Ramos (cell line): ENCODE measurements around the gene CCDC71L.
"Not testable (repeated sequence)": the region's sequence is repeated elsewhere in the genome, so short reads cannot be mapped to it uniquely, and the experiment has no call there.

ENCODE experiments used
- in situ Hi-C: fragments of 300-500 bp; cut with MboI; formaldehyde crosslinking; loops from one replicate; pipeline ENCODE4 v1.14.3; 2022; ENCODE audit warnings: low sequenced_read_pairs; ENCODE audit not compliant: unreplicated experiment

The CCDC71L gene

GRCh38 chr7:106660862-106661720, at the start of gene CCDC71L:
TSS of gene CCDC71L (minus strand) at chr7:106661158. CDS start at chr7:106660896, 262 bp downstream.
- in situ Hi-C loops, result no loop called here

- in situ Hi-C loops, result not testable (repeated sequence)
Observed at GRCh38 chr7:106709604-106710003, 48.6 kb upstream of the CCDC71L start.

DNA sequence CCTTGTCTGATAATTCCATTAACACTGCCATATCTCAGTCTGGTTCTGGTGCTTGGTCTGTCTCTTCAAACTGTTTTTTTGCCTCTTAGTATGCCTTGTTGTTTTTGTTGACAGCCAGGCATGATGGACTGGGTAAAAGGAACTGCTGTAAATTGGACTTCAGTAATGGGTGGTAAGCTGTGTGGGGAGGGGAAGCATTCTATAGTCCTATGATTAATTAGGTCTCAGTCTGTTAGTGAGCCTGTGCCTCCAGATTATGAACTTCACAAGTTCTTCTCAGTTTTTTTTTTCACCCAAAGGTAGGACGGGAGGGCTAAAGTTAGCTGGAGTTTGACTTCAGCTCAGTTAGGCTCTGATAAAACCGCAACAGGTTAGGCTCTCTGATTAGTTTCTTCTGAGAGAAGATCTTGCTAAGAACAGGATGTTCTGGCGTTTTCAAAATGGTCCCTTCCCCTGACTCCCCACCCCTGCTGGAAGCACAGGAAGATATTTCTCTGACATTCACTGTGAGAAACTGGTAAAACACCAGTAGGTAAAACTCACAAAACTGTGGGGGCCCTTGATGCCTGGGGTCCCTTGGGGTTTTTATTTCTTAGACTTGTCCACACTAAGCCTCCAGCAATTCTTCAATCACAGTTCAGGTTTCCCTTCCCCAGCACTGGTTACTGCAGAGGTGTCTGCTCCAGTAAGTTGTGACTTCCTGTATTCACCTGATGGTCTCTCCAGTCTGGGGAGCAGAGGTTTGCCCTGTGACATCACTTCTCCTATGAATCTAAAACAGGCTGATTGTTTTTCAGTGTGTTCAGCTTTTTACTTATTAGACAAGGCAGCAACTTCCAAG, 43.3 kb upstream of the CCDC71L start:
- in situ Hi-C loops, result no loop called here

- in situ Hi-C loops, result no loop called here
Observed at GRCh38 chr7:106693677-106694353, 32.9 kb upstream of the CCDC71L start.

- in situ Hi-C loops, result no loop called here
Observed at GRCh38 chr7:106692450-106693051, 31.6 kb upstream of the CCDC71L start.

- in situ Hi-C loops, result not testable (repeated sequence)
Observed at GRCh38 chr7:106688161-106688560, 27.2 kb upstream of the CCDC71L start.

DNA sequence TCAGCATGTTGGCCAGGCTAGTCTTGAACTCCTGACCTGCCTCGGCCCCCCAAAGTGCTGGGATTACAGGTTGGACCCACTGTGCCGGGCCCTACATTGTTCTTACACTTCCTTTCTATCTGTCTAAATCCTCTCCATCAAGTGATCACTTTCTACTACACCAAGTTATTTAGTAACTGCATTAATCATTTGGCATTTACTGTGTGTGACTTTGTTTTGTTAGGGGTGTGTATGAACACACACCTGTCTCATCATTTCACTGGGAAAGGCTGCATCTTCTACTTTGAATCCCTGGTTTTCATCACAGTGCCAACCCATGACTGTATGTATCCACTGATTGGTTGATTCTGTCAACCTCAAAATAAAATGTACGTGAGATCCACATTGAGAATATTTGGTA, 23.0 kb upstream of the CCDC71L start:
- in situ Hi-C loops, result no loop called here

DNA sequence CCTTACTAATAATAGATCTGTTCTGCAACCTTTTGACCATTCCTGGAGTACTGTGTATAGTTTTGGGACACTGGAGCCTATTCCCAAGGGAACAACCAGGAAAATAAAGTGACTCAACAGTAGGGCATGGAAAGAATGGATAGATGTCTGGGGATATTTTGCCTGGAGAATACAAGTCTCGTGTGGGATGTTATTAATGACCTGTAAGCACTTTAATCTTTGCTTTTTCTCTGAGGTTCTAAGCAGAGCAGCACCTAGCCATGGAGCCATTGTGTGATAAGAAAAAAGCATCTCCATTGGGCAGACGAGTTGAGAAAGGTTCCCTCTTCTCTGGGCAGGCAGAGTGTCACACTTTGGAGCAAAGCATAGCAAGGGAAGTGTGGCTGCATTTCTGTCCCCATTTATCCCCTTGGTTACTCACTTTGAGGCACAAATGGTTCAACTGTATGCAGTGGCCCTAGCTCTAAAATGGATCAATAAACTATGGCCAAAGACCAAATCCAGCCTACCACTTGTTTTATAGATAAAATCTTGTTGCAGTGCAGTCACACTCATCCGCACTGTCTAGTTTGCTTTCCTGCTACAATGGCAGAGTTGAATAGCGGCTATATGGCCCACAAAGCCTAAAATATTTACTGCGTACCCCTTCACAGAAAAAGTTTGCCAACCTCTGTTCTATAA, 21.0 kb upstream of the CCDC71L start:
- in situ Hi-C loops, result no loop called here

- in situ Hi-C loops, result no loop called here
Observed at GRCh38 chr7:106679153-106679931, 18.4 kb upstream of the CCDC71L start.

- in situ Hi-C loops, result no loop called here
Observed at GRCh38 chr7:106678795-106679152, 17.8 kb upstream of the CCDC71L start.

GRCh38 chr7:106676506-106676905, 15.5 kb upstream of the CCDC71L start:
- in situ Hi-C loops, result not testable (repeated sequence)

DNA sequence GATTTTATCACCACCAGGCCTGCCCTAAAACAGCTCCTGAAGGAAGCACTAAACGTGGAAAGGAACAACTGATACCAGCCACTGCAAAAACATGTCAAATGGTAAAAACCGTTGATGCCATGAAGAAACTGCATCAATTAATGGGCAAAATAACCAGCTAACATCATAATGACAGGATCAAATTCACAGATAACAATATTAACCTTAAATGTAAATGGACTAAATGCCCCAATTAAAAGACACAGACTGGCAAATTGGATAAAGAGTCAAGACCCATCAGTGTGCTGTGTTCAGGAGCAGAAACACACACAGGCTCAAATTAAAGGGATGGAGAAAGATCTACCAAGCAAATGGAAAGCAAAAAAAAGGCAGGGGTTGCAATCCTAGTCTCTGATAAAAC, 12.7 kb upstream of the CCDC71L start:
- in situ Hi-C loops, result not testable (repeated sequence)

- in situ Hi-C loops, result not testable (repeated sequence)
Observed at GRCh38 chr7:106671930-106672329, 11.0 kb upstream of the CCDC71L start.

- in situ Hi-C loops, result no loop called here
Observed at GRCh38 chr7:106671160-106671559, 10.2 kb upstream of the CCDC71L start.

GRCh38 chr7:106668861-106669524, 8.0 kb upstream of the CCDC71L start:
- in situ Hi-C loops, result no loop called here

- in situ Hi-C loops, result no loop called here
Observed at GRCh38 chr7:106666353-106666752, 5.4 kb upstream of the CCDC71L start.

- in situ Hi-C loops, result no loop called here
Observed at GRCh38 chr7:106664343-106664742, 3.4 kb upstream of the CCDC71L start.
